HEK293 (cell line): ENCODE measurements around the gene PCDH1.

Source experiments
- GLI4 ChIP-seq: fragments of 450-650 bp; formaldehyde crosslinking; IDR thresholded peaks from 2 replicates; pipeline ENCODE4 v1.5.1; 2016; ENCODE audit warnings: missing biosample characterization, missing genetic modification characterization
- GLIS2 ChIP-seq: fragments of 450-650 bp; formaldehyde crosslinking; IDR thresholded peaks from 2 replicates; pipeline ENCODE4 v1.5.1; 2016; ENCODE audit warnings: missing biosample characterization, missing genetic modification characterization
- INSM2 ChIP-seq: fragments of 450-650 bp; formaldehyde crosslinking; IDR thresholded peaks from 2 replicates; pipeline ENCODE4 v1.5.1; 2016; ENCODE audit warnings: missing biosample characterization, missing genetic modification characterization
- TSHZ1 ChIP-seq: fragments of 450-650 bp; formaldehyde crosslinking; IDR thresholded peaks from 2 replicates; pipeline ENCODE4 v1.5.1; 2016; ENCODE audit warnings: missing biosample characterization, missing genetic modification characterization, borderline replicate concordance
- ZBTB1 ChIP-seq: fragments of 450-650 bp; formaldehyde crosslinking; IDR thresholded peaks from 2 replicates; pipeline ENCODE4 v1.5.1; 2016; ENCODE audit warnings: missing biosample characterization, missing genetic modification characterization
- ZBTB48 ChIP-seq: fragments of 450-650 bp; formaldehyde crosslinking; IDR thresholded peaks from 2 replicates; pipeline ENCODE4 v1.5.1; 2016; ENCODE audit warnings: missing biosample characterization, missing genetic modification characterization
- ZBTB7A ChIP-seq: fragments of 450-650 bp; formaldehyde crosslinking; IDR thresholded peaks from 2 replicates; pipeline ENCODE4 v1.5.1; 2016; ENCODE audit warnings: low read depth, missing biosample characterization, missing genetic modification characterization
- ZBTB8A ChIP-seq: fragments of 450-650 bp; formaldehyde crosslinking; IDR thresholded peaks from 2 replicates; pipeline ENCODE4 v1.5.1; 2016; ENCODE audit warnings: missing biosample characterization, missing genetic modification characterization
- ZNF10 ChIP-seq: fragments of 450-650 bp; formaldehyde crosslinking; IDR thresholded peaks from 2 replicates; pipeline ENCODE4 v1.5.1; 2017; ENCODE audit warnings: missing biosample characterization, missing genetic modification characterization
- ZNF112 ChIP-seq: fragments of 450-650 bp; formaldehyde crosslinking; IDR thresholded peaks from 2 replicates; pipeline ENCODE4 v1.5.0; 2017; ENCODE audit warnings: missing biosample characterization, missing genetic modification characterization
- ZNF2 ChIP-seq: fragments of 450-650 bp; formaldehyde crosslinking; IDR thresholded peaks from 2 replicates; pipeline ENCODE4 v1.5.1; 2016; ENCODE audit warnings: missing biosample characterization, missing genetic modification characterization
- ZNF211 ChIP-seq: fragments of 450-650 bp; formaldehyde crosslinking; IDR thresholded peaks from 2 replicates; pipeline ENCODE4 v1.5.1; 2016; ENCODE audit warnings: low read depth, missing biosample characterization, missing genetic modification characterization
- ZNF26 ChIP-seq: fragments of 450-650 bp; formaldehyde crosslinking; IDR thresholded peaks from 2 replicates; pipeline ENCODE4 v1.5.1; 2016; ENCODE audit warnings: missing biosample characterization, missing genetic modification characterization
- ZNF266 ChIP-seq: fragments of 450-650 bp; formaldehyde crosslinking; IDR thresholded peaks from 2 replicates; pipeline ENCODE4 v1.5.1; 2016; ENCODE audit warnings: missing biosample characterization, missing genetic modification characterization, low read depth
- ZNF280C ChIP-seq: fragments of 450-650 bp; formaldehyde crosslinking; IDR thresholded peaks from 2 replicates; pipeline ENCODE4 v1.5.1; 2016; ENCODE audit warnings: missing biosample characterization, missing genetic modification characterization
- ZNF335 ChIP-seq: fragments of 450-650 bp; formaldehyde crosslinking; conservative IDR thresholded peaks from 2 replicates; pipeline ENCODE4 v1.5.1; 2016; ENCODE audit warnings: missing biosample characterization, missing genetic modification characterization
- ZNF354C ChIP-seq: fragments of 450-650 bp; formaldehyde crosslinking; IDR thresholded peaks from 2 replicates; pipeline ENCODE4 v1.5.1; 2016; ENCODE audit warnings: missing biosample characterization, missing genetic modification characterization, low read depth, borderline replicate concordance
- ZNF416 ChIP-seq: fragments of 450-650 bp; formaldehyde crosslinking; IDR thresholded peaks from 2 replicates; pipeline ENCODE4 v1.5.1; 2016; ENCODE audit warnings: missing biosample characterization, missing genetic modification characterization
- ZNF426 ChIP-seq: fragments of 450-650 bp; formaldehyde crosslinking; IDR thresholded peaks from 2 replicates; pipeline ENCODE4 v1.5.1; 2017; ENCODE audit warnings: missing biosample characterization, missing genetic modification characterization, mild to moderate bottlenecking, inconsistent platforms, moderate library complexity
- ZNF449 ChIP-seq: fragments of 450-650 bp; formaldehyde crosslinking; IDR thresholded peaks from 2 replicates; pipeline ENCODE4 v1.5.1; 2017; ENCODE audit warnings: missing biosample characterization, mild to moderate bottlenecking, missing genetic modification characterization, moderate library complexity
- ZNF513 ChIP-seq: fragments of 450-650 bp; IDR thresholded peaks from 2 replicates; pipeline ENCODE4 v1.5.1; 2018; ENCODE audit warnings: missing biosample characterization, missing genetic modification characterization
- ZNF626 ChIP-seq: fragments of 450-650 bp; sonication (Bioruptor Pico); formaldehyde crosslinking; IDR thresholded peaks from 2 replicates; pipeline ENCODE4 v1.5.1; 2018; ENCODE audit warnings: missing biosample characterization, missing genetic modification characterization, inconsistent platforms
- ZNF658 ChIP-seq: fragments of 450-650 bp; formaldehyde crosslinking; IDR thresholded peaks from 2 replicates; pipeline ENCODE4; 2016; ENCODE audit warnings: missing biosample characterization, missing genetic modification characterization
- ZNF677 ChIP-seq: fragments of 450-650 bp; IDR thresholded peaks from 2 replicates; pipeline ENCODE4 v1.5.0; 2018; ENCODE audit warnings: missing biosample characterization, mild to moderate bottlenecking, missing genetic modification characterization, moderate library complexity
- ZNF707 ChIP-seq: fragments of 450-650 bp; formaldehyde crosslinking; IDR thresholded peaks from 2 replicates; pipeline ENCODE4 v1.5.1; 2016; ENCODE audit warnings: missing biosample characterization, missing genetic modification characterization
- ZSCAN5A ChIP-seq: fragments of 450-650 bp; formaldehyde crosslinking; IDR thresholded peaks from 2 replicates; pipeline ENCODE4 v1.5.1; 2016; ENCODE audit warnings: missing biosample characterization, missing genetic modification characterization

Gene PCDH1

GRCh38 chr5:141878711-141879425 lies 658 bp upstream of the PCDH1 start (continued):
- TF ChIP-seq ZNF416 (tag by site-specific recombination): no peak
- TF ChIP-seq TSHZ1: no peak
- no peak for TF ChIP-seq ZNF112
- TF ChIP-seq ZNF280C (tag by site-specific recombination): no peak
- peak; percentile 33; the same call in 1 of the 2 replicates for TF ChIP-seq ZNF513 (tag by site-specific recombination)
- TF ChIP-seq ZNF354C (tag by site-specific recombination): no peak
- no peak for TF ChIP-seq ZNF26
- no peak for TF ChIP-seq ZNF658
- TF ChIP-seq ZNF626: no peak
- no peak for TF ChIP-seq ZNF707 (tag by site-specific recombination)
- no peak for TF ChIP-seq ZNF677 (tag by site-specific recombination)
- TF ChIP-seq ZBTB48 (tag by site-specific recombination): peak; percentile 82
- no peak for TF ChIP-seq ZNF449 (tag by site-specific recombination)
- TF ChIP-seq ZBTB1 (tag by site-specific recombination): no peak
- peak; percentile 9; the same call in 1 of the 2 replicates for TF ChIP-seq INSM2 (tag by site-specific recombination)
- TF ChIP-seq ZNF335 (tag by site-specific recombination): peak; percentile 97
- TF ChIP-seq ZSCAN5A (tag by site-specific recombination): no peak
- TF ChIP-seq GLI4: 0 out of 2 replicates have a peak, but pooled peaks have one; percentile 32
- TF ChIP-seq ZBTB7A (tag by site-specific recombination): peak; percentile 50; the same call in 1 of the 2 replicates
- TF ChIP-seq GLIS2 (tag by site-specific recombination): peak; percentile 99
- peak; percentile 88 for TF ChIP-seq ZBTB8A
- TF ChIP-seq ZNF211 (tag by site-specific recombination): no peak
- no peak for TF ChIP-seq ZNF266
- no peak for TF ChIP-seq ZNF426
- TF ChIP-seq ZNF10: no peak
- peak; percentile 96 for TF ChIP-seq ZNF2 (tag by site-specific recombination)
